Measurements from ENCODE around the gene MAP2K3. TPM values are rescaled to one million over a fixed set of nuclear protein-coding genes. Genes with fewer than 3 reads are reported as not detected.

The MAP2K3 gene
- total RNA-seq, 1 donor from 2014 or later: 68.3 TPM

DNA sequence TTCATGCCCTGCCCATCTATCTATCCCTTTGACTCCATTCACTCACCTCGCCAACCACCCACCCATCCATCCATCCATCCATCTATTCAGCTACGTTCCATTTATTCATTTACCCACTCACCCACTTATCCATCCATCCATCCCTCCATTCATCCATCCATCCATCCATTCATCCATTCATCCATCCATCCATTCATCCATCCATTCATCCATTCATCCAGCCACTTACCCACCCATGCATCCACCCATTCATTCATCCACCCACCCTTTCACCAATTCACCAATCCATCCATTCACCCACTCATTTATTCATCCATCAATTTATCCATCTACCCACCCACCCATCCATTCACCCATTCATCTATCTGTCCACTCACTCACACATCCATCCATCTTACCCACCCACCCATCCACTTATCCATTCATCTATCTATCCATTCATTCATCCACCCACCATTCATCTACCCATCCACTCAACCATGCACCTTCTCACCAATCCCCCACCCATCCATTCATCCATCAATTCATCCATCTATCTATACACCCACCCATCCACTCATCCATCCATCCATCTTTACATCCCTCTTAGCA is 72.1 kb downstream of the MAP2K3 start:
- DNase-seq (no peak), ATAC-seq (no peak)
- TF ChIP-seq, protein P1, sequence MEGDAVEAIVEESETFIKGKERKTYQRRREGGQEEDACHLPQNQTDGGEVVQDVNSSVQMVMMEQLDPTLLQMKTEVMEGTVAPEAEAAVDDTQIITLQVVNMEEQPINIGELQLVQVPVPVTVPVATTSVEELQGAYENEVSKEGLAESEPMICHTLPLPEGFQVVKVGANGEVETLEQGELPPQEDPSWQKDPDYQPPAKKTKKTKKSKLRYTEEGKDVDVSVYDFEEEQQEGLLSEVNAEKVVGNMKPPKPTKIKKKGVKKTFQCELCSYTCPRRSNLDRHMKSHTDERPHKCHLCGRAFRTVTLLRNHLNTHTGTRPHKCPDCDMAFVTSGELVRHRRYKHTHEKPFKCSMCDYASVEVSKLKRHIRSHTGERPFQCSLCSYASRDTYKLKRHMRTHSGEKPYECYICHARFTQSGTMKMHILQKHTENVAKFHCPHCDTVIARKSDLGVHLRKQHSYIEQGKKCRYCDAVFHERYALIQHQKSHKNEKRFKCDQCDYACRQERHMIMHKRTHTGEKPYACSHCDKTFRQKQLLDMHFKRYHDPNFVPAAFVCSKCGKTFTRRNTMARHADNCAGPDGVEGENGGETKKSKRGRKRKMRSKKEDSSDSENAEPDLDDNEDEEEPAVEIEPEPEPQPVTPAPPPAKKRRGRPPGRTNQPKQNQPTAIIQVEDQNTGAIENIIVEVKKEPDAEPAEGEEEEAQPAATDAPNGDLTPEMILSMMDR (IDR thresholded peaks at IDR 0.05): no peak
- Histone ChIP-seq H3K27ac (no peak overlapping the region), H3K36me3 (no peaks in the 10 kb centered on the region), H3K27me3 (no peaks in the 10 kb centered on the region), H3K4me1 (no peaks in the 10 kb centered on the region), H3K9me3 (no peaks in the 10 kb centered on the region), H3K4me3 (no peak overlapping the region)
- intact Hi-C loops (cut with DNase I): no loop called here

- ATAC-seq (no peak), DNase-seq (no peak)
- no peak overlapping the region for H3K4me3 ChIP-seq
- H3K9me3 ChIP-seq: no peaks in the 10 kb centered on the region
- no peaks in the 10 kb centered on the region for H3K4me1 ChIP-seq
- H3K36me3 ChIP-seq: no peaks in the 10 kb centered on the region
- intact Hi-C loops (cut with DNase I): no loop called here
- TF ChIP-seq, protein P1 (IDR thresholded peaks at IDR 0.05): no peak
- no peaks in the 10 kb centered on the region for H3K27me3 ChIP-seq
- H3K27ac ChIP-seq: no peak overlapping the region
Observed at GRCh38 chr17:21357281-21357680, 72.8 kb downstream of the MAP2K3 start.

DNA sequence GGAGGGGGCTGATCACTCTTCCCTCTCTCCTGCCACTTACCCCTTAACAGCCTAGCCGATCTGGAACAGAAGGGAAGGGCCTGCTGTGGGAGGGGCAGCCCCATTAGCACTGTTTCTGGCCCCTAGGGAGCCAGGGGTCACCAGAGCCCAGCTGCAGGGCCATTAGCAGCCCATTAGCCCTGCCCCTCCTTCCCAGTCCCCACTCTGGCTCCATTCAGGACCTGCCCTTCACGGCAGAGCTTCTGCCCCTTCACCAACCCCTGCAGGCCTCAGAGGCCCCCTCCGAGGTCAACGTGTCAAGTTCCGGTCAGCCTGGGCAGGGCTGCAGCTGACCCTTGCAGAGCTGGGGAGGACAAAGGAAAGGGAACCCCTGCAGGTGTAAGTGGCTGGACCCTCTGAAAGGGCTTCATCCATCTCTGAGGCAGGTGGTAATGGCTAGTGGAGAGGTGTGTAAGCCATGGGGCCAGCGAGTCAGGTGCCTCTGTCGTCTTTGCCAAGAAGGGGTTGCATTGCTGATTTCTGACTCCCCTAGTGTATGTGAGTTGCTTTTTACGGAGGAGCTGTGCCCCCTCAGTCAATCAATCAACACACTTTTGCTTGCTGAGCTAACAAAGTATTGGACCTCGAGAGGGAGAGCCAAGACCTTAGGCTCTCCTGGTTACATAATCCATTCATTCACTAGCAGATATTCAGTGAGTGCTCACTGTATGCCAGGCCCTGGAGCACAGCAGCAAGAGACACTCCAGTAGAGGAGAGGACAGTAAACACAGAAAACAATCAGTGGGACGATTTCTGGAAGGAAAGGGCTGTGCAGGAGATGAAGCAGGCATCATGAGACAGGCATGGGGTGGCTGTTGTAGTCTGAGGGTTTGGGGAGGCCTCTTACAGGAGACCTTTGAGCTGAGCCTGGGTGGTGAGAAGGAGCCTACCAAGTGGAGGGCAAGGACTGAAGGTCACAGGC is 73.5 kb downstream of the MAP2K3 start:
- intact Hi-C loops (cut with DNase I): no loop called here
- Histone ChIP-seq H3K9me3 (no peaks in the 10 kb centered on the region), H3K27ac (no peak overlapping the region), H3K4me3 (no peak overlapping the region), H3K36me3 (no peaks in the 10 kb centered on the region), H3K27me3 (no peaks in the 10 kb centered on the region), H3K4me1 (no peaks in the 10 kb centered on the region)
- TF ChIP-seq, protein P1 (IDR thresholded peaks at IDR 0.05): no peak
- DNase-seq: no peak
- peak; percentile 5 for ATAC-seq

- H3K27ac ChIP-seq: no peak overlapping the region
- no peak for DNase-seq
Observed at GRCh38 chr17:21358682-21359482, 74.4 kb downstream of the MAP2K3 start.

DNA sequence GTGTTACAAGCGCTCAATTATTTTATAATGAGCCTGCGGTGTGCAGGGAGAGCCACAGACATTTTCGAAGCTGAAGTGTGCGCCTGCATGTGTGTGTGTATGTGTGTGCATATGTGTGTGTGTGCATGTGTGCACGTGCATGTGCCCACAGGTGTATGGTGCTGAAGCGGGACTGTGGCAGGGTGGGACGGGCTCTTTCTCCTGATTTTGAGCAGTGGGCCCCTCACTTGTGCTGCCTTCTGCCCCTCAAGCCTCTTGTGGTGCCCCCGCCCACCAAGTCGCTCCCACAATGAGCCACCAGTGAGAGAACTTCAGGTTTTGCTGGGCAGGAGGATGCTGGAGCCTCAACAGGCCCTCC is 75.0 kb downstream of the MAP2K3 start:
- no peak for ATAC-seq
- Histone ChIP-seq H3K9me3 (no peaks in the 10 kb centered on the region), H3K4me3 (no peak overlapping the region), H3K36me3 (no peaks in the 10 kb centered on the region), H3K27me3 (no peaks in the 10 kb centered on the region), H3K27ac (no peak overlapping the region), H3K4me1 (no peaks in the 10 kb centered on the region)
- TF ChIP-seq, protein P1 (IDR thresholded peaks at IDR 0.05): no peak
- no peak for DNase-seq
- intact Hi-C loops (cut with DNase I): no loop called here

More at GRCh38 chr17:21358682-21359482, 74.4 kb downstream of the MAP2K3 start:
- Histone ChIP-seq H3K4me3 (no peak overlapping the region), H3K4me1 (no peaks in the 10 kb centered on the region), H3K27me3 (no peaks in the 10 kb centered on the region), H3K36me3 (no peaks in the 10 kb centered on the region), H3K9me3 (no peaks in the 10 kb centered on the region)
- intact Hi-C loops (cut with DNase I): no loop called here
- TF ChIP-seq, protein P1 (IDR thresholded peaks at IDR 0.05): no peak
- ATAC-seq: peak; percentile 80

Data from upper lobe of right lung (tissue), 1 donor.